ENCODE measurements around the gene TMEM179. TPM values are rescaled to one million over a fixed set of nuclear protein-coding genes. Genes with fewer than 3 reads are reported as not detected.

Gene TMEM179
- total RNA-seq, 1 experiment from 2014 or later, result not detected

DNA sequence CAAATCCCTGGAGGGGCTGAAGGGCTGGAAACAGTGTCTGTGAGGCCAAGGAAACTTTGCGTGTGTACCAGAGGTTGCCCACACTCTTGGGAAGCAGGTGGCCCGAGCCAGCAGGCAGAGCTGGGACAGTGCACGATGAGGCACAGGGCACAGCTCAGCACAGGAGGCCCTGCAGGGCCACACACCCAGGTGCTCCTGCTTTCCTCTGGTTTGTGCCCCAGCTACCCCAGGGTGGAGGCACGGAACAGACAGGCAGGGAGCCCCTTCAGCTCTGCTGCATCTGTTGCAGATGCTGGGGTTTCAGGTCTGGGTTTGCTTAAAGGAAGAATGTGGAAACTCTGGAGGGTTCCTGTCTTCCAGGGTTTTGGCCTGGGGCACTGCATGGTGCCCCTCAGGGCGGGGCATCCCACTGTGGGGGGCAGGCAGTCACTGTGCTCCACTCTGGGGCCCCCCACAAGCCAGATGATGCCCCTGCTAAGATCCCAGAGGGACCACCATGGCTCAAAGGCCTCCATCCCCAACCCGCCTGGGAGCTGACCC, 8.6 kb downstream of the TMEM179 start:
- no TSS peak for BruUV-seq (replicated peaks)
- Histone ChIP-seq H3K9me3 (ENCODE audit: low read length) (no peaks in the 10 kb centered on the region), H2AFZ (ENCODE audit: low read length) (no peak overlapping the region), H3K9ac (ENCODE audit: low read length) (no peak overlapping the region), H3K4me2 (ENCODE audit: low read length) (no peak overlapping the region), H3K27me3 (ENCODE audit: low read length) (0 out of 2 replicates have a peak, but pooled peaks cover 5% of the 10 kb centered on the region), H4K20me1 (ENCODE audit: low read length) (no peaks in the 10 kb centered on the region), H3F3A (ENCODE audit: low read length, unreplicated experiment) (no peaks in the 10 kb centered on the region), H3K27ac (ENCODE audit: low read length) (no peak overlapping the region), H3K4me3 (ENCODE audit: low read length) (no peak overlapping the region), H3K79me2 (ENCODE audit: low read length) (no peaks in the 10 kb centered on the region), H3K9me2 (replicated peaks; ENCODE audit: low read length) (no peaks in the 10 kb centered on the region), H3K36me3 (ENCODE audit: low read depth, low read length) (no peaks in the 10 kb centered on the region), H3K4me1 (ENCODE audit: insufficient read depth, low read length) (no peaks in the 10 kb centered on the region)
- DNase-seq (no peak), ATAC-seq (no peak)
- POLR2A ChIA-PET (ENCODE audit: unreplicated experiment), result no interaction called here
- CTCF ChIA-PET, result no interaction called here
- intact Hi-C loops (cut with micrococcal nuclease), result no loop called here
- TF ChIP-seq EZH2phosphoT487 (IDR thresholded peaks at IDR 0.05; ENCODE audit: borderline replicate concordance, low read length), result no peak
- TF ChIP-seq, protein P1, sequence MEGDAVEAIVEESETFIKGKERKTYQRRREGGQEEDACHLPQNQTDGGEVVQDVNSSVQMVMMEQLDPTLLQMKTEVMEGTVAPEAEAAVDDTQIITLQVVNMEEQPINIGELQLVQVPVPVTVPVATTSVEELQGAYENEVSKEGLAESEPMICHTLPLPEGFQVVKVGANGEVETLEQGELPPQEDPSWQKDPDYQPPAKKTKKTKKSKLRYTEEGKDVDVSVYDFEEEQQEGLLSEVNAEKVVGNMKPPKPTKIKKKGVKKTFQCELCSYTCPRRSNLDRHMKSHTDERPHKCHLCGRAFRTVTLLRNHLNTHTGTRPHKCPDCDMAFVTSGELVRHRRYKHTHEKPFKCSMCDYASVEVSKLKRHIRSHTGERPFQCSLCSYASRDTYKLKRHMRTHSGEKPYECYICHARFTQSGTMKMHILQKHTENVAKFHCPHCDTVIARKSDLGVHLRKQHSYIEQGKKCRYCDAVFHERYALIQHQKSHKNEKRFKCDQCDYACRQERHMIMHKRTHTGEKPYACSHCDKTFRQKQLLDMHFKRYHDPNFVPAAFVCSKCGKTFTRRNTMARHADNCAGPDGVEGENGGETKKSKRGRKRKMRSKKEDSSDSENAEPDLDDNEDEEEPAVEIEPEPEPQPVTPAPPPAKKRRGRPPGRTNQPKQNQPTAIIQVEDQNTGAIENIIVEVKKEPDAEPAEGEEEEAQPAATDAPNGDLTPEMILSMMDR (conservative IDR thresholded peaks at IDR 0.05; ENCODE audit: low read depth, low read length), result no peak
- no peak for TF ChIP-seq EZH2 (IDR thresholded peaks at IDR 0.05; ENCODE audit: low read length, unreplicated experiment)

DNA sequence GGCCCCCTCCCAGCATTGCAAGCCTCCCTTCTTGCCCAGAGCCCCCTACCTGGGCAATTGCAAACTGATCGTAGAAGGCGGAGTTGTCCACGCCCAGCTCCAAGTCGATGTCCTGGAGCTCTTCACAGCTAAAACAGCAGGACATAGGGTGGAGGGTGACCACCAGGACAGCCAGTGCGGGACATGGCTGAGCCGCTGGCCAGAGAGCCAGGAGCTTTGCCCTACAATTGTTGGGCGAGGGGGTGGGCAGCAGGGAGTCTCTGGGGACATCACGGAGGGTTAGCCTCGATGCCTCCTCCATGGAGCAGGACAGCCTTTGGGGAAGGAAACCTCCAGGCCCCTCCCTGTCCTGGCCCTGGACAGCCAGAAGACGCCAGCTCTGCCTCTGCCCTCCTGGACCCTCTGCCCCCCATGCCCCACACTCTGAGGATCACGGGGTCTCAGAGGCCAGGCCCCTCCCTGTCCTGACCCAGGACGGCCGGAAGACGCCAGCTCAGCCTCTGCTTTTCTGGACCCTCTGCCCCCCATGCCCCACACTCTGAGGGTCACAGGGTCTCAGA, 9.4 kb downstream of the TMEM179 start:
- no peak for DNase-seq
- no peak overlapping the region for H3K4me2 ChIP-seq (ENCODE audit: low read length)
- CTCF ChIA-PET, result no interaction called here
- H4K20me1 ChIP-seq (ENCODE audit: low read length), result no peaks in the 10 kb centered on the region
- no peaks in the 10 kb centered on the region for H3K4me1 ChIP-seq (ENCODE audit: insufficient read depth, low read length)
- ATAC-seq, result no peak
- H3K27ac ChIP-seq (ENCODE audit: low read length), result no peak overlapping the region
- no peak overlapping the region for H2AFZ ChIP-seq (ENCODE audit: low read length)
- no peak overlapping the region for H3K9ac ChIP-seq (ENCODE audit: low read length)
- H3K79me2 ChIP-seq (ENCODE audit: low read length), result no peaks in the 10 kb centered on the region
- no peak for TF ChIP-seq EZH2phosphoT487 (IDR thresholded peaks at IDR 0.05; ENCODE audit: borderline replicate concordance, low read length)
- no peak for TF ChIP-seq EZH2 (IDR thresholded peaks at IDR 0.05; ENCODE audit: low read length, unreplicated experiment)
- TF ChIP-seq, protein P1 (conservative IDR thresholded peaks at IDR 0.05; ENCODE audit: low read depth, low read length), result no peak
- no peaks in the 10 kb centered on the region for H3K9me2 ChIP-seq (replicated peaks; ENCODE audit: low read length)
- BruUV-seq (replicated peaks), result no TSS peak
- H3K36me3 ChIP-seq (ENCODE audit: low read depth, low read length), result no peaks in the 10 kb centered on the region
- H3F3A ChIP-seq (ENCODE audit: low read length, unreplicated experiment), result no peaks in the 10 kb centered on the region
- 0 out of 2 replicates have a peak, but pooled peaks cover 5% of the 10 kb centered on the region for H3K27me3 ChIP-seq (ENCODE audit: low read length)
- intact Hi-C loops (cut with micrococcal nuclease), result no loop called here
- no peak overlapping the region for H3K4me3 ChIP-seq (ENCODE audit: low read length)
- no peaks in the 10 kb centered on the region for H3K9me3 ChIP-seq (ENCODE audit: low read length)
- POLR2A ChIA-PET (ENCODE audit: unreplicated experiment), result no interaction called here

DNA sequence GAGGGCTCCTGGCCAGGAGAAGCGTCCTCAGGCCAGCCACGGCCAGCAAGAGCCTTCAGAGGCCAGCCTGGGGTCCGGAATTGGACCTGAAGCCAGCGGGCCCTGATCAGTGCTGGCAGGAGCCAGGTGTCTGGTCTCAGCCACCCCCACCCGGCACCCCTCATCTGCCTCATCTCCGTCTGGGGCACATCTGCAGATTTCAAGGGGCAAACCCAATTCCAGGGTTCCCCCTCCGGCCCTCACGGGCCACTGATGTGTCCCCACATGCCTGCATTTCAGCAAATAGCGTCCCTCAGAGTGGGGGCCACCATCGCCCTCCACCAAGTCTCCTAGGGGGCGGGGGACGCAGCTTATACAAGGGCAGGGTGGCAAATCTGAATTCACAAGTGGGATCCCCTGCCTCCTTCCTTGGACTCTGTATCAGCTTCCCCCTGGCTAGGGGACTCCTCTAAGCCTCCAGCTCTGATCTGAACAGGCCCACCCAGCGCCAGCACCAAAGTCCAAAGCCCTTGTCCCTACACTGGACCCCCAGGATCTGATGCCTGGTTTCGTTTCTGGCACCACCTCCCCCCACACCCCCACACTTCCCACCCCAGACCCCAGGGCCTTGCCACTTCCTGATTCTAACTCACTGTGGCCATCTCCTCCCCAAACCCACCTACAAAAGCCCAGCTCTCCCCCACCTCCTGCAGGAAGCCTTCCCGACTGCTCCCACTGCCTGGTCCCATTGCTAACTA, 10.1 kb downstream of the TMEM179 start:
- no peaks in the 10 kb centered on the region for H4K20me1 ChIP-seq (ENCODE audit: low read length)
- BruUV-seq (replicated peaks), result no TSS peak
- H3K36me3 ChIP-seq (ENCODE audit: low read depth, low read length), result no peaks in the 10 kb centered on the region
- no peak for TF ChIP-seq EZH2 (IDR thresholded peaks at IDR 0.05; ENCODE audit: low read length, unreplicated experiment)
- no peak for TF ChIP-seq EZH2phosphoT487 (IDR thresholded peaks at IDR 0.05; ENCODE audit: borderline replicate concordance, low read length)
- TF ChIP-seq, protein P1 (conservative IDR thresholded peaks at IDR 0.05; ENCODE audit: low read depth, low read length), result no peak
- no peak overlapping the region for H3K9ac ChIP-seq (ENCODE audit: low read length)
- H3K4me1 ChIP-seq (ENCODE audit: insufficient read depth, low read length), result no peaks in the 10 kb centered on the region
- ChIA-PET CTCF (no interaction called here), POLR2A (ENCODE audit: unreplicated experiment) (no interaction called here)
- intact Hi-C loops (cut with micrococcal nuclease), result no loop called here
- DNase-seq (no peak), ATAC-seq (no peak)
- no peaks in the 10 kb centered on the region for H3K9me3 ChIP-seq (ENCODE audit: low read length)
- H3K4me3 ChIP-seq (ENCODE audit: low read length), result no peak overlapping the region
- no peak overlapping the region for H2AFZ ChIP-seq (ENCODE audit: low read length)
- H3K27me3 ChIP-seq (ENCODE audit: low read length), result peaks cover 6% of the 10 kb centered on the region; the same call in 1 of the 2 replicates
- H3K9me2 ChIP-seq (replicated peaks; ENCODE audit: low read length), result no peaks in the 10 kb centered on the region
- no peaks in the 10 kb centered on the region for H3F3A ChIP-seq (ENCODE audit: low read length, unreplicated experiment)
- H3K79me2 ChIP-seq (ENCODE audit: low read length), result no peaks in the 10 kb centered on the region
- H3K27ac ChIP-seq (ENCODE audit: low read length), result no peak overlapping the region
- H3K4me2 ChIP-seq (ENCODE audit: low read length), result no peak overlapping the region
